ENCODE data around the gene BEST1. TPM values are rescaled to one million over a fixed set of nuclear protein-coding genes. Genes with fewer than 3 reads are reported as not detected.

The BEST1 gene
- total RNA-seq, 1 experiment from 2014 or later: 0.13 TPM

DNA sequence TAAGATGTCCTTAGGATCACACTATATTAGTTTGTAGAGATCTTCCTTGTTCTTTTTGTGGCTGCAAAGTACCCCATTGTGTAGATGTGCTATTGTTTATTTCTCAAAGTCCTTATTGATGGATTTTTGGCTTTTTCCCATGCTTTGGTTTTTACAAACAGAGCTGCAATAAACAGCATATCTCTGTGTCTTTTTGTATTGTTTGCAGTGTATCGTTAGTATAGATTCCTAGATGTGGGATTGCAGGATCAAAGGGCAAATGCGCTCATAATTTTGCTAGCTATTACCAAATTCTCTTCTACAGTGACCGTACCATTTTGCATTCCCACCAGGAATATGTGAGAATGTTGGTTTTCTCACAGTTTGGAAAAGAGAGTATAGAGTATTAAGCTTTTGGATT is 44.8 kb downstream of the BEST1 start:
- Histone ChIP-seq H3K36me3 (ENCODE audit: control insufficient read depth, insufficient read depth, low read length) (no peaks in the 10 kb centered on the region), H3K4me3 (ENCODE audit: low read depth in 2 of 2, low read length in 2 of 2) (no peak overlapping the region), H3K4me1 (ENCODE audit: control insufficient read depth, insufficient read depth, low read length) (no peaks in the 10 kb centered on the region), H3K27me3 (ENCODE audit: control insufficient read depth, insufficient read depth, low read length) (no peaks in the 10 kb centered on the region), H3K9me3 (ENCODE audit: control insufficient read depth, insufficient read depth, low read depth, low read length) (0 out of 2 replicates have a peak, but pooled peaks cover 4% of the 10 kb centered on the region), H3K27ac (ENCODE audit: low read length) (no peak overlapping the region)
- no peak for ATAC-seq
- in situ Hi-C loops (cut with HindIII; ENCODE audit: low pct_unique_long_range_greater_than_20kb, low sequenced_read_pairs) (no loop called here), intact Hi-C loops (cut with micrococcal nuclease; ENCODE audit: unreplicated experiment) (no loop called here)
- ChIA-PET CTCF (no interaction called here), POLR2A (interaction anchor here (0.6 kb wide), 1 partner anchor 19 kb away, joined by 3 read pairs; no protein-coding TSS in a partner anchor)
- DNase-seq (ENCODE audit: low read depth, low spot score): no peak
- no TSS peak for BruUV-seq (replicated peaks)
- TF ChIP-seq, protein P1, sequence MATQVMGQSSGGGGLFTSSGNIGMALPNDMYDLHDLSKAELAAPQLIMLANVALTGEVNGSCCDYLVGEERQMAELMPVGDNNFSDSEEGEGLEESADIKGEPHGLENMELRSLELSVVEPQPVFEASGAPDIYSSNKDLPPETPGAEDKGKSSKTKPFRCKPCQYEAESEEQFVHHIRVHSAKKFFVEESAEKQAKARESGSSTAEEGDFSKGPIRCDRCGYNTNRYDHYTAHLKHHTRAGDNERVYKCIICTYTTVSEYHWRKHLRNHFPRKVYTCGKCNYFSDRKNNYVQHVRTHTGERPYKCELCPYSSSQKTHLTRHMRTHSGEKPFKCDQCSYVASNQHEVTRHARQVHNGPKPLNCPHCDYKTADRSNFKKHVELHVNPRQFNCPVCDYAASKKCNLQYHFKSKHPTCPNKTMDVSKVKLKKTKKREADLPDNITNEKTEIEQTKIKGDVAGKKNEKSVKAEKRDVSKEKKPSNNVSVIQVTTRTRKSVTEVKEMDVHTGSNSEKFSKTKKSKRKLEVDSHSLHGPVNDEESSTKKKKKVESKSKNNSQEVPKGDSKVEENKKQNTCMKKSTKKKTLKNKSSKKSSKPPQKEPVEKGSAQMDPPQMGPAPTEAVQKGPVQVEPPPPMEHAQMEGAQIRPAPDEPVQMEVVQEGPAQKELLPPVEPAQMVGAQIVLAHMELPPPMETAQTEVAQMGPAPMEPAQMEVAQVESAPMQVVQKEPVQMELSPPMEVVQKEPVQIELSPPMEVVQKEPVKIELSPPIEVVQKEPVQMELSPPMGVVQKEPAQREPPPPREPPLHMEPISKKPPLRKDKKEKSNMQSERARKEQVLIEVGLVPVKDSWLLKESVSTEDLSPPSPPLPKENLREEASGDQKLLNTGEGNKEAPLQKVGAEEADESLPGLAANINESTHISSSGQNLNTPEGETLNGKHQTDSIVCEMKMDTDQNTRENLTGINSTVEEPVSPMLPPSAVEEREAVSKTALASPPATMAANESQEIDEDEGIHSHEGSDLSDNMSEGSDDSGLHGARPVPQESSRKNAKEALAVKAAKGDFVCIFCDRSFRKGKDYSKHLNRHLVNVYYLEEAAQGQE (IDR thresholded peaks at IDR 0.05; ENCODE audit: insufficient read depth in 1 of 2, low read depth in 2 of 2, low read length in 1 of 2): no peak
- TF ChIP-seq TCF7L2 (IDR thresholded peaks at IDR 0.05; ENCODE audit: low read depth, low read length) (no peak), POLR2AphosphoS5 (IDR thresholded peaks at IDR 0.05; ENCODE audit: low read depth, low read length) (no peak), SIN3A (IDR thresholded peaks at IDR 0.05; ENCODE audit: borderline replicate concordance, insufficient read depth, low read depth, low read length) (no peak)
- TF ChIP-seq, protein P2, sequence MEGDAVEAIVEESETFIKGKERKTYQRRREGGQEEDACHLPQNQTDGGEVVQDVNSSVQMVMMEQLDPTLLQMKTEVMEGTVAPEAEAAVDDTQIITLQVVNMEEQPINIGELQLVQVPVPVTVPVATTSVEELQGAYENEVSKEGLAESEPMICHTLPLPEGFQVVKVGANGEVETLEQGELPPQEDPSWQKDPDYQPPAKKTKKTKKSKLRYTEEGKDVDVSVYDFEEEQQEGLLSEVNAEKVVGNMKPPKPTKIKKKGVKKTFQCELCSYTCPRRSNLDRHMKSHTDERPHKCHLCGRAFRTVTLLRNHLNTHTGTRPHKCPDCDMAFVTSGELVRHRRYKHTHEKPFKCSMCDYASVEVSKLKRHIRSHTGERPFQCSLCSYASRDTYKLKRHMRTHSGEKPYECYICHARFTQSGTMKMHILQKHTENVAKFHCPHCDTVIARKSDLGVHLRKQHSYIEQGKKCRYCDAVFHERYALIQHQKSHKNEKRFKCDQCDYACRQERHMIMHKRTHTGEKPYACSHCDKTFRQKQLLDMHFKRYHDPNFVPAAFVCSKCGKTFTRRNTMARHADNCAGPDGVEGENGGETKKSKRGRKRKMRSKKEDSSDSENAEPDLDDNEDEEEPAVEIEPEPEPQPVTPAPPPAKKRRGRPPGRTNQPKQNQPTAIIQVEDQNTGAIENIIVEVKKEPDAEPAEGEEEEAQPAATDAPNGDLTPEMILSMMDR (IDR thresholded peaks at IDR 0.05): no peak

DNA sequence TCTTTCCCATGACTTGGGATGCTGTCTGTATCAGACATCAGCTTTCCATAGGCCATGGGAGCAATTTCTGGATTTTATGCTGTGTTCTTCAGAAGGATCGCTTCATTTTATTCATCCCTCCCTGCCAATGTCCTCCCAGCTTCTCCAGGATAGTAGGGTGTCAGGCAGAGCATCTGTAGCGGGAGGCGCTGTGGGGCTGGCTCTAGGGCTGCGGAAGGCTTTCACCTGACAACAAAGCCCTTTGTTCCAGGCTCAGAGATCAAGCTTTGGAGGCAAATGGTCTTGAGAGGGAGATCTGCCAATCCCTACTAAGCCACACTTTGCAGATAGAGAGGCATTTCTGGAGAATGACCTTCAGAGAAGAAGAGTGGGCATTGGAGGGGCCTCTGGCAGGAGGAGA is 46.8 kb downstream of the BEST1 start:
- 0 out of 2 replicates have a peak, but pooled peaks cover 4% of the 10 kb centered on the region for H3K9me3 ChIP-seq (ENCODE audit: control insufficient read depth, insufficient read depth, low read depth, low read length)
- CTCF ChIA-PET: interaction anchor here (0.7 kb wide), 1 partner anchor 85 kb away, joined by 4 read pairs; no protein-coding TSS in a partner anchor
- no peak for DNase-seq (ENCODE audit: low read depth, low spot score)
- intact Hi-C loops (cut with micrococcal nuclease; ENCODE audit: unreplicated experiment) (no loop called here), in situ Hi-C loops (cut with HindIII; ENCODE audit: low pct_unique_long_range_greater_than_20kb, low sequenced_read_pairs) (no loop called here)
- POLR2A ChIA-PET: no interaction called here
- no peaks in the 10 kb centered on the region for H3K27me3 ChIP-seq (ENCODE audit: control insufficient read depth, insufficient read depth, low read length)
- no peaks in the 10 kb centered on the region for H3K4me1 ChIP-seq (ENCODE audit: control insufficient read depth, insufficient read depth, low read length)
- no peak overlapping the region for H3K27ac ChIP-seq (ENCODE audit: low read length)
- BruUV-seq (replicated peaks): no TSS peak
- H3K4me3 ChIP-seq (ENCODE audit: low read depth in 2 of 2, low read length in 2 of 2): no peak overlapping the region
- H3K36me3 ChIP-seq (ENCODE audit: control insufficient read depth, insufficient read depth, low read length): no peaks in the 10 kb centered on the region
- TF ChIP-seq POLR2AphosphoS5 (IDR thresholded peaks at IDR 0.05; ENCODE audit: low read depth, low read length): no peak
- no peak for ATAC-seq

GRCh38 chr11:61999141-61999975 is 49.2 kb downstream of the BEST1 start:
- 0 out of 2 replicates have a peak, but pooled peaks cover 4% of the 10 kb centered on the region for H3K9me3 ChIP-seq (ENCODE audit: control insufficient read depth, insufficient read depth, low read depth, low read length)
- DNase-seq (ENCODE audit: low read depth, low spot score) (no peak), ATAC-seq (no peak)
- in situ Hi-C loops (cut with HindIII; ENCODE audit: low pct_unique_long_range_greater_than_20kb, low sequenced_read_pairs): no loop called here
- H3K27me3 ChIP-seq (ENCODE audit: control insufficient read depth, insufficient read depth, low read length): no peaks in the 10 kb centered on the region
- no peaks in the 10 kb centered on the region for H3K4me1 ChIP-seq (ENCODE audit: control insufficient read depth, insufficient read depth, low read length)
- ChIA-PET POLR2A (interaction anchor here (0.7 kb wide), 1 partner anchor 119 kb away, joined by 3 read pairs; no protein-coding TSS in a partner anchor), CTCF (no interaction called here)
- no peak overlapping the region for H3K4me3 ChIP-seq (ENCODE audit: low read depth in 2 of 2, low read length in 2 of 2)
- H3K36me3 ChIP-seq (ENCODE audit: control insufficient read depth, insufficient read depth, low read length): no peaks in the 10 kb centered on the region
- H3K27ac ChIP-seq (ENCODE audit: low read length): no peak overlapping the region
- no TSS peak for BruUV-seq (replicated peaks)
- TF ChIP-seq SIN3A (IDR thresholded peaks at IDR 0.05; ENCODE audit: borderline replicate concordance, insufficient read depth, low read depth, low read length) (no peak), POLR2AphosphoS5 (IDR thresholded peaks at IDR 0.05; ENCODE audit: low read depth, low read length) (no peak), TCF7L2 (IDR thresholded peaks at IDR 0.05; ENCODE audit: low read depth, low read length) (no peak)
- TF ChIP-seq, protein P2 (IDR thresholded peaks at IDR 0.05): no peak
- TF ChIP-seq, protein P1 (IDR thresholded peaks at IDR 0.05; ENCODE audit: insufficient read depth in 1 of 2, low read depth in 2 of 2, low read length in 1 of 2): no peak
- intact Hi-C loops (cut with micrococcal nuclease; ENCODE audit: unreplicated experiment): no loop called here
